ENCODE data around the gene ADAMTS17. TPM values are rescaled to one million over a fixed set of nuclear protein-coding genes. Genes with fewer than 3 reads are reported as not detected.
"Not testable (repeated sequence)": the region's sequence is repeated elsewhere in the genome, so short reads cannot be mapped to it uniquely, and the experiment has no call there.

ADAMTS17 gene
- total RNA-seq, 2 experiments from 2014 or later, result 0.81 to 1.0 TPM

DNA sequence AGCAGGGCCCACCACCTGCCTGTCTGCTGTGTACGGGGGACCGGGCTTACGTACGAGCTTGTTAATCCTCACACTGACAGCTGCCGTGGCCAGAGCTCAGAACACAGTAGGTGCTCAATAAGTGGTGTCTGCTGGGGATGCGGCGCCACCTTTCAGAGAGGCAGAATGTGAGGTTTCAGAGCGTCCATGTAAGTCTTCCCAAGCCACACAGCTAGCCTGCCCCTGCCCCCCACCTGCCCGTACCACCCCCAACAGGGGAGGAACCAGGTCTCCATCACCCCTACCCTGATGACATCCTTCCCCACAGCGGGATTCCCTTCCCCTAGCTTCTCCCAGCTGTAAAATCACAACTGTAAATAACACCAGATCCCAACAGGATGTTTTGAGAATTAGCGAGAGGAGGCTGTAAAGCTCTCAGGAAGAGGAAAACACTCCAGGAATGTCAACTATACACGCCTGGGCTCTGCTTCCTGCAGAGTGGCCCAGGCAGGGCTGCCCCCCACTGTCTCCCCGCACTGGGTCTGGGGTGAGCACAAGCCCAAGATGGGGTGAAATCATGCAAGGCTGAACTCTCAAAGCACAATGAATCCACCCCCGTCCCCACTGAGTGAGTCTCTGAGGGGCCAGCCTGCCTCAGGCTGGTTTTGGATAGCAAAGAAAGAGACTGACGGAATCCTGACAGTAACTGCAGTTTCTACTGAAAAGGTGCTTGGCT lies 358.4 kb downstream of the ADAMTS17 start:
- intact Hi-C loops (cut with micrococcal nuclease), result no loop called here
- DNase-seq, result no peak
- no peaks in the 10 kb centered on the region for H3K27me3 Mint-ChIP-seq (ENCODE audit: low read depth)
- H3K4me1 Mint-ChIP-seq (ENCODE audit: low read depth), result peaks cover 6% of the 10 kb centered on the region
- peaks cover 4% of the 10 kb centered on the region for H3K9me3 Mint-ChIP-seq
- CTCF ChIA-PET, result no interaction called here
- H3K27ac Mint-ChIP-seq, result no peak overlapping the region
- H3K36me3 Mint-ChIP-seq (ENCODE audit: low read depth), result peaks cover 4% of the 10 kb centered on the region
- no peak overlapping the region for H3K4me3 Mint-ChIP-seq

DNA sequence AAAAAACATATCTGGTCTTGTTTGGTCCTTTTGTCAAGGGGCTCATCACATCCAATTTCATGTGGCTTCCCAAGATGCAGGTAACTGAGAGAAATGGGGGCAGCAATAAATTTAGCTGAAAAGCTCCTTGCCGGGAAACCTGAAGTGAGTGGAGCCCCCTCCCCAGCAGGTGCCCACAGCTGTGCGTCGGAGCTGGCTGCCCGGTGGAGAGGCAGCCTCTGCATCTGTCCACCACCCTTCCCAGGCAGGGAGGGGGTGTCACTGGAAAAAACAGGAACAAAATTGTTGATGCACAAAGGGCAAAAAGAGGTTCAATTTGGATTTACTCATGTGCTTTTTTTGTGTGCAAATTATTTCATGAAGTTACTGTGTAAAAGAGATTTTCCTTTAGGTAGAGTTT lies 359.1 kb downstream of the ADAMTS17 start:
- no peak overlapping the region for H3K27ac Mint-ChIP-seq
- H3K4me3 Mint-ChIP-seq, result no peak overlapping the region
- H3K36me3 Mint-ChIP-seq (ENCODE audit: low read depth), result no peaks in the 10 kb centered on the region
- H3K9me3 Mint-ChIP-seq, result no peaks in the 10 kb centered on the region
- CTCF ChIA-PET, result no interaction called here
- no peaks in the 10 kb centered on the region for H3K27me3 Mint-ChIP-seq (ENCODE audit: low read depth)
- intact Hi-C loops (cut with micrococcal nuclease), result no loop called here
- DNase-seq, result no peak
- peaks cover 6% of the 10 kb centered on the region for H3K4me1 Mint-ChIP-seq (ENCODE audit: low read depth)

DNA sequence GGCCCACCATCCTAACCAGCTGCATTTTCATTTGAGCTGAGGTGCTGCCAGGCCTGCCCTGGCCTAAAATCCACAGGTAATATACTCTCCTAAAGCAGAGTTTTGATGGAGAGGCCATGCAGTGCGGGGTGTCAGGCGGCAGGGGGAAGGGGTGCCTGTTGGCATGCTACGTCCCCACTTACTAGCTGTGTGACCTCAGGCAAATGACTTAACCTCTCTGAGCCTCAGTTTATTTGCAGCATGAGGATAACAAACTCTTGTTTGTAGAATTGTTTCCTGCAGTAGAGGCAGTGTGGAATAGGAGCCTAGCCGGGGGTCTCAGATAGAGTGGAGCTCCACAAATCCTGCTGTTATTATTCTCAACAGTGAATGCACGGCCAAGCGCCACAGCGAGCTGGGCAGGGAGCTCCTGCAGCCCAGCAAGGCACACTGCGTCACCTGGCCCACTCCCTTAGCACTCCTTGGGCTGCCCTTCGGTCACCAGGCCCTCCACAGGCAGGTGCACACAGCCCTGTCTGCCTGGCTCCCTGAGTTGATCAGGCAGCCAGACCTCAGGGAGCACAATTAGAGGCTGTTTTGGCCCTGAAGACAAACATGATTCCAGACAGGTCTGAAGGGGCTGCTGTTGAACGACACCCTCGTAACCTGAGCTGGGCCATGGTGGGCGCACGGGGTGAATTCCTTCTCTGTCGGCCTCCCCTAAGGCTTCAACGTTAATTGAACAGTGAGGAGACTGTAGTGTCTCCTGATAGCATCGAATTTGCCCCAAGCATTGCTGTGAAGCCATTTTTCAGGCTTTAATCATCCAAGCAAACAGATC lies 359.7 kb downstream of the ADAMTS17 start:
- H3K9me3 Mint-ChIP-seq, result no peaks in the 10 kb centered on the region
- DNase-seq, result no peak
- H3K27me3 Mint-ChIP-seq (ENCODE audit: low read depth), result no peaks in the 10 kb centered on the region
- intact Hi-C loops (cut with micrococcal nuclease), result no loop called here
- no peak overlapping the region for H3K4me3 Mint-ChIP-seq
- H3K27ac Mint-ChIP-seq, result no peak overlapping the region
- CTCF ChIA-PET, result interaction anchor here (0.6 to 0.7 kb wide), 2 partner anchors 53 to 90 kb away, joined by 3 to 4 read pairs; no protein-coding TSS in a partner anchor
- peaks cover 6% of the 10 kb centered on the region for H3K4me1 Mint-ChIP-seq (ENCODE audit: low read depth)
- H3K36me3 Mint-ChIP-seq (ENCODE audit: low read depth), result no peaks in the 10 kb centered on the region

DNA sequence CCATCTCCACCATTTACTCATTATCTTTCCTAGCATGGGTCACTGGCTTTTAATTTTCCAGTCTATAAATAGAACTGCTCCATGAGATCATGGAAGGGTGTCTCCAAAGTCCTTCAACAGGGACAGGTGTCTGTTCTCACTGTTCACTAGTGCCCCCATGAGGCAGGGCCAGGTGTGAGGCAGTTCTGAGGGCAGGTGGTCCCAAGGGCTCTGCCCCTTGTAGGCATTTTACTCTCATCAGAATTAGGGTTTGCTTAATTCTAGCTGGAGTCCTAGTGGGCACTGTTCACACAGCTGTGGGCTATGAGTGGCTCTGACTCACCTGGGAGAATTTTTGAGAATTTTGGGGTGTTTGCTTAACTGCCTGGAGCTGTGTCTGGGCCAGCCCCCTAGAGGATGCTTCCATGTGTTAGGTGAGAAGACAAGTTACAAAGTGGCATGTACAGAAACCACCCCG lies 360.6 kb downstream of the ADAMTS17 start:
- H3K36me3 Mint-ChIP-seq (ENCODE audit: low read depth), result no peaks in the 10 kb centered on the region
- H3K27ac Mint-ChIP-seq, result no peak overlapping the region
- intact Hi-C loops (cut with micrococcal nuclease), result no loop called here
- H3K27me3 Mint-ChIP-seq (ENCODE audit: low read depth), result no peaks in the 10 kb centered on the region
- CTCF ChIA-PET, result interaction anchor here (0.7 kb wide), 1 partner anchor 53 kb away, joined by 4 read pairs; no protein-coding TSS in a partner anchor
- H3K4me3 Mint-ChIP-seq, result no peak overlapping the region
- H3K9me3 Mint-ChIP-seq, result no peaks in the 10 kb centered on the region
- DNase-seq, result no peak
- H3K4me1 Mint-ChIP-seq (ENCODE audit: low read depth), result peaks cover 6% of the 10 kb centered on the region

- H3K4me3 Mint-ChIP-seq, result no peak overlapping the region
- CTCF ChIA-PET, result no interaction called here
- DNase-seq, result no peak
- H3K4me1 Mint-ChIP-seq (ENCODE audit: low read depth), result peaks cover 6% of the 10 kb centered on the region
- no peaks in the 10 kb centered on the region for H3K27me3 Mint-ChIP-seq (ENCODE audit: low read depth)
- H3K27ac Mint-ChIP-seq, result no peak overlapping the region
- intact Hi-C loops (cut with micrococcal nuclease), result no loop called here
- H3K9me3 Mint-ChIP-seq, result no peaks in the 10 kb centered on the region
- H3K36me3 Mint-ChIP-seq (ENCODE audit: low read depth), result no peaks in the 10 kb centered on the region
Observed at GRCh38 chr15:99980752-99981151, 361.0 kb downstream of the ADAMTS17 start.

DNA sequence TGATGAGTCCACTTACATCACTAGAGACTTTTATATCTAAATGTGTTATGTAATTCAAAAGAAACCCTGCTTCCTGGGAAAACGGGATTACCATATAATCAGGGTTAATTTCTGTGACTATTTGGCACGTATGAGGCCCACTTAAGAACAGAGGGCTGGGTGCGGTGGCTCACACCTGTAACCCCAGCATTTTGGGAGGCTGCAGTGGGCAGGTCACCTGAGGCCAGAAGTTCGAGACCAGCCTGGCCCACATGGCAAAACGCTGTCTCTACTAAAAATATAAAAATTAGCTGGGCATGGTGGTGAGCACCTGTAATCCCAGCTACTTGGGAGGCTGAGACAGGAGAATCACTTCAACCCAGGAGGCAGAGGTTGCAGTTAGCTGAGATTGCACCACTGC lies 361.9 kb downstream of the ADAMTS17 start:
- H3K4me1 Mint-ChIP-seq (ENCODE audit: low read depth); H3K27me3 Mint-ChIP-seq (ENCODE audit: low read depth); H3K36me3 Mint-ChIP-seq (ENCODE audit: low read depth); H3K27ac Mint-ChIP-seq; CTCF ChIA-PET; DNase-seq; intact Hi-C loops (cut with micrococcal nuclease); H3K4me3 Mint-ChIP-seq; H3K9me3 Mint-ChIP-seq: not testable (repeated sequence)

GRCh38 chr15:99979371-99979770 lies 362.4 kb downstream of the ADAMTS17 start:
- Mint-ChIP-seq H3K36me3 (ENCODE audit: low read depth) (no peaks in the 10 kb centered on the region), H3K27ac (no peak overlapping the region), H3K4me3 (no peak overlapping the region), H3K9me3 (no peaks in the 10 kb centered on the region), H3K4me1 (ENCODE audit: low read depth) (peaks cover 6% of the 10 kb centered on the region), H3K27me3 (ENCODE audit: low read depth) (no peaks in the 10 kb centered on the region)
- CTCF ChIA-PET, result interaction anchor here (1.1 kb wide), 1 partner anchor 372 kb away, joined by 3 read pairs; no protein-coding TSS in a partner anchor
- no peak for DNase-seq
- intact Hi-C loops (cut with micrococcal nuclease), result no loop called here

GRCh38 chr15:99978426-99978825 lies 363.3 kb downstream of the ADAMTS17 start:
- intact Hi-C loops (cut with micrococcal nuclease), result no loop called here
- no peak for DNase-seq
- no peak overlapping the region for H3K27ac Mint-ChIP-seq
- H3K4me1 Mint-ChIP-seq (ENCODE audit: low read depth), result peaks cover 2% of the 10 kb centered on the region
- no peak overlapping the region for H3K4me3 Mint-ChIP-seq
- CTCF ChIA-PET, result interaction anchor here (1.1 kb wide), 1 partner anchor 372 kb away, joined by 3 read pairs; no protein-coding TSS in a partner anchor
- H3K9me3 Mint-ChIP-seq, result no peaks in the 10 kb centered on the region
- no peaks in the 10 kb centered on the region for H3K36me3 Mint-ChIP-seq (ENCODE audit: low read depth)
- H3K27me3 Mint-ChIP-seq (ENCODE audit: low read depth), result no peaks in the 10 kb centered on the region

- Mint-ChIP-seq H3K27me3 (ENCODE audit: low read depth) (no peaks in the 10 kb centered on the region), H3K27ac (no peak overlapping the region), H3K9me3 (no peaks in the 10 kb centered on the region), H3K4me1 (ENCODE audit: low read depth) (no peaks in the 10 kb centered on the region), H3K4me3 (no peak overlapping the region), H3K36me3 (ENCODE audit: low read depth) (no peaks in the 10 kb centered on the region)
- no peak for DNase-seq
- intact Hi-C loops (cut with micrococcal nuclease), result no loop called here
- CTCF ChIA-PET, result no interaction called here
Observed at GRCh38 chr15:99977929-99978328, 363.8 kb downstream of the ADAMTS17 start.

- Mint-ChIP-seq H3K27ac (no peak overlapping the region), H3K4me3 (no peak overlapping the region), H3K4me1 (ENCODE audit: low read depth) (no peaks in the 10 kb centered on the region), H3K36me3 (ENCODE audit: low read depth) (no peaks in the 10 kb centered on the region), H3K27me3 (ENCODE audit: low read depth) (no peaks in the 10 kb centered on the region), H3K9me3 (no peaks in the 10 kb centered on the region)
- CTCF ChIA-PET, result interaction anchor here (0.7 kb wide), 1 partner anchor 360 kb away, joined by 3 read pairs; no protein-coding TSS in a partner anchor
- DNase-seq, result no peak
- intact Hi-C loops (cut with micrococcal nuclease), result no loop called here
Observed at GRCh38 chr15:99976811-99977271, 364.9 kb downstream of the ADAMTS17 start.

DNA sequence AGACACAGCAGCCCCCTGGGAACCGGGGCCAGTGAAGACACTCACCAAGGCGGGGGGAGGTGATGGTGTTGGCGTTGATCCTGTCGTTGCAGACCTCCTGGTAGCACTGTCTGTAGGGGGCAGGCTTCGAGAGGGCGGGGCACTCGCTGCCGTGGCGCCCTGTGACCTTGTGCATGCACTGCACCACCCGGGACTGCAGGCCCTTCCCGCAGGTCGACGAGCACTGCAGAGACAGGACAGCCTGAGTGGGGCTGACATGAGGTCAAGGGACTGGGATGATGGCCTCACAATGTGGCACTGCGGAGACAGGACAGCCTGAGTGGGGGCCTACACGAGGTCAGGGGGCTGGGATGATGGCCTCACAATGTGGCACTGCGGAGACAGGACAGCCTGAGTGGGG lies 365.8 kb downstream of the ADAMTS17 start:
- DNase-seq, result no peak
- CTCF ChIA-PET, result interaction anchor here (0.7 kb wide), 1 partner anchor 361 kb away, joined by 3 read pairs; no protein-coding TSS in a partner anchor

GRCh38 chr15:99974246-99974645 lies 367.5 kb downstream of the ADAMTS17 start:
- Mint-ChIP-seq H3K4me3 (no peak overlapping the region), H3K36me3 (ENCODE audit: low read depth) (no peaks in the 10 kb centered on the region), H3K9me3 (no peaks in the 10 kb centered on the region), H3K4me1 (ENCODE audit: low read depth) (no peaks in the 10 kb centered on the region), H3K27ac (no peak overlapping the region), H3K27me3 (ENCODE audit: low read depth) (no peaks in the 10 kb centered on the region)
- intact Hi-C loops (cut with micrococcal nuclease), result no loop called here
- DNase-seq, result no peak
- CTCF ChIA-PET, result no interaction called here

More for the DNA sequence above, 365.8 kb downstream of the ADAMTS17 start:
- intact Hi-C loops (cut with micrococcal nuclease), result no loop called here
- Mint-ChIP-seq H3K27me3 (ENCODE audit: low read depth) (no peaks in the 10 kb centered on the region), H3K27ac (no peak overlapping the region), H3K4me3 (no peak overlapping the region), H3K36me3 (ENCODE audit: low read depth) (no peaks in the 10 kb centered on the region), H3K9me3 (no peaks in the 10 kb centered on the region), H3K4me1 (ENCODE audit: low read depth) (no peaks in the 10 kb centered on the region)

Measured in activated naive CD4-positive, alpha-beta T cell treated with anti-CD3 and anti-CD28 coated beads for 36 hours (primary cell).